Stomach (tissue), 9 donors: Measurements from ENCODE around the gene ADNP2. TPM values are rescaled to one million over a fixed set of nuclear protein-coding genes. Genes with fewer than 3 reads are reported as not detected.

Experiments
- DNase-seq, 2 donors: peaks; one replicate each; pipeline versions ENCODE4 v3.0.0 to v3.0.0-alpha.2; 2013 to 2019
- H3K27ac ChIP-seq, 5 donors: fragments of 200-600 bp in 4 of 5; sonication (generic) in 4 of 5; one replicate each; pipeline ENCODE4 v1.5.1; 2013 to 2019; ENCODE audit warnings: mild to moderate bottlenecking in 1 of 5, moderate library complexity in 1 of 5
- H3K27me3 ChIP-seq, 3 donors: fragments of 200-600 bp; sonication (generic); one replicate each; pipeline ENCODE4 v1.5.1; 2017 to 2019; ENCODE audit warnings: mixed run types in 1 of 3
- H3K36me3 ChIP-seq, 4 donors: fragments of 200-600 bp; sonication (generic); 1 replicate in 3 of 4; 2 replicates in 1 of 4; pipeline ENCODE4 v1.5.1; 2016 to 2019
- H3K4me1 ChIP-seq, 4 donors: fragments of 200-600 bp; sonication (generic); one replicate each; pipeline ENCODE4 v1.5.1; 2016 to 2019
- H3K4me3 ChIP-seq, 4 donors: fragments of 200-600 bp; sonication (generic) in 3 of 4; one replicate each; pipeline ENCODE4 v1.5.1; 2016 to 2019; ENCODE audit warnings: mild to moderate bottlenecking in 1 of 4
- H3K9me3 ChIP-seq, 4 donors: fragments of 200-600 bp; sonication (generic); one replicate each; pipeline ENCODE4 v1.5.1; 2016 to 2019
- EP300 ChIP-seq: sonication (generic); formaldehyde crosslinking; IDR thresholded peaks from one replicate; pipeline ENCODE4 v1.6.1; 2017; ENCODE audit warnings: antibody characterized with exemption
- POLR2A ChIP-seq, 4 donors: fragments of 450-650 bp; IDR thresholded peaks; one replicate each; pipeline ENCODE4 v1.6.1; 2016; ENCODE audit warnings: antibody characterized with exemption in 4 of 4, control low read depth in 2 of 4, mild to moderate bottlenecking in 1 of 4, moderate library complexity in 1 of 4
- POLR2AphosphoS5 ChIP-seq, 3 donors: sonication (generic); formaldehyde crosslinking; IDR thresholded peaks; one replicate each; pipeline ENCODE4 v1.6.1; 2016; ENCODE audit warnings: antibody characterized with exemption in 3 of 3
- WGBS, 5 donors: extraction: QIAGEN DNeasy Blood & Tissue Kit in 3 of 5; methylation state at CpG; one replicate each; pipeline versions ENCODE4 v1.1.5 to v1.1.7; 2013 to 2018; 5-methylcytosine and 5-hydroxymethylcytosine counted together
- intact Hi-C: fragments of 100-400 bp; cut with DNase I; formaldehyde crosslinking; loops from one replicate; pipeline ENCODE4 v1.15.1; 2023; ENCODE audit warnings: low total_unique reads
- polyA plus RNA-seq, 3 donors: library from polyadenylated mRNA; stranded (reverse); fragments of 200-250 nt; gene quantifications; one replicate each; pipeline ENCODE4 v1.2.3, GENCODE V29; 2013
- total RNA-seq, 5 donors: library from RNA; depleted of rRNA; stranded (reverse); fragments of >200 nt; gene quantifications; one replicate each; pipeline versions ENCODE4 v1.1.0 to v1.2.3, GENCODE V29; 2014 to 2016
- TF ChIP-seq, protein P1 (sequence below), 7 experiments: fragments of 450-650 bp in 4 of 7; fragments of 200-600 bp in 3 of 7; sonication (generic) in 3 of 7; IDR thresholded peaks; one replicate each; pipeline ENCODE4 v1.5.1; 2016 to 2019; ENCODE audit warnings: antibody characterized with exemption in 7 of 7, control low read depth in 2 of 7, mild to moderate bottlenecking in 1 of 7
- donor health status: healthy with polysubstance abuse.
- donor health status: Bipolar disorder and iron deficiency.
- donor health status: healthy.

The ADNP2 gene
- total and polyA plus RNA-seq, 8 donors: 4.2 to 24.6 (median 10.8) TPM

GRCh38 chr18:80166240-80166639 is 57.2 kb downstream of the ADNP2 start:
- WGBS, 5 donors: 92 to 98% (median 93%) methylated on average over 9 to 10 of the region's 10 CpGs
- peak in 1 of 2 donors; percentile 15 for DNase-seq
- TF ChIP-seq POLR2A (IDR thresholded peaks at IDR 0.05) (no peak), EP300 (no peak), POLR2AphosphoS5 (IDR thresholded peaks at IDR 0.05) (no peak)
- TF ChIP-seq, protein P1, sequence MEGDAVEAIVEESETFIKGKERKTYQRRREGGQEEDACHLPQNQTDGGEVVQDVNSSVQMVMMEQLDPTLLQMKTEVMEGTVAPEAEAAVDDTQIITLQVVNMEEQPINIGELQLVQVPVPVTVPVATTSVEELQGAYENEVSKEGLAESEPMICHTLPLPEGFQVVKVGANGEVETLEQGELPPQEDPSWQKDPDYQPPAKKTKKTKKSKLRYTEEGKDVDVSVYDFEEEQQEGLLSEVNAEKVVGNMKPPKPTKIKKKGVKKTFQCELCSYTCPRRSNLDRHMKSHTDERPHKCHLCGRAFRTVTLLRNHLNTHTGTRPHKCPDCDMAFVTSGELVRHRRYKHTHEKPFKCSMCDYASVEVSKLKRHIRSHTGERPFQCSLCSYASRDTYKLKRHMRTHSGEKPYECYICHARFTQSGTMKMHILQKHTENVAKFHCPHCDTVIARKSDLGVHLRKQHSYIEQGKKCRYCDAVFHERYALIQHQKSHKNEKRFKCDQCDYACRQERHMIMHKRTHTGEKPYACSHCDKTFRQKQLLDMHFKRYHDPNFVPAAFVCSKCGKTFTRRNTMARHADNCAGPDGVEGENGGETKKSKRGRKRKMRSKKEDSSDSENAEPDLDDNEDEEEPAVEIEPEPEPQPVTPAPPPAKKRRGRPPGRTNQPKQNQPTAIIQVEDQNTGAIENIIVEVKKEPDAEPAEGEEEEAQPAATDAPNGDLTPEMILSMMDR (IDR thresholded peaks at IDR 0.05): no peak
- no peak overlapping the region for H3K27ac ChIP-seq
- peaks cover 0 to 7% (median 3%) of the 10 kb centered on the region in 4 donors for H3K4me1 ChIP-seq
- no peak overlapping the region for H3K4me3 ChIP-seq
- H3K9me3 ChIP-seq: peaks cover 3 to 26% (median 16%) of the 10 kb centered on the region in 4 donors
- peaks cover 0 to 15% (median 0%) of the 10 kb centered on the region in 4 donors for H3K36me3 ChIP-seq
- peaks cover 0 to 6% (median 0%) of the 10 kb centered on the region in 3 donors for H3K27me3 ChIP-seq
- intact Hi-C loops: no loop called here

DNA sequence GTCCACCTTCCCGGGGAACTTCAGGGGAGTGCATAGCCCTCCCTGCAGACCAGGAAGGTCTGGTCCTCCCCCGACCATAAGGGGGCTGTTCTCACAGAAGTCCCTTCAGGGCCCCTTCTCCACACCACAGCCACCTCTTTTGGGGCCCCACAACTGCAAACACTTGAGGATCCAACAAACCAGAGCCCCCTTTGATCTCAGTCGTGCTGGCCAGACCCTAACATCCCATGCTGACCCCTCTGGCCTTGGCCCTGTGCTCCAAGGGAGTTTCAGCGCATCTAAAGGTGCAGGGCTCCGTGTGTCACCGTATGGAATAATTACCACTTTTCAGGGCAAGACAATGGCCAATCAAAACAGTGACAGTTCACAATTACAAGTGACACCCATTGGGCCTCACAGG is 57.7 kb downstream of the ADNP2 start:
- intact Hi-C loops: no loop called here

DNA sequence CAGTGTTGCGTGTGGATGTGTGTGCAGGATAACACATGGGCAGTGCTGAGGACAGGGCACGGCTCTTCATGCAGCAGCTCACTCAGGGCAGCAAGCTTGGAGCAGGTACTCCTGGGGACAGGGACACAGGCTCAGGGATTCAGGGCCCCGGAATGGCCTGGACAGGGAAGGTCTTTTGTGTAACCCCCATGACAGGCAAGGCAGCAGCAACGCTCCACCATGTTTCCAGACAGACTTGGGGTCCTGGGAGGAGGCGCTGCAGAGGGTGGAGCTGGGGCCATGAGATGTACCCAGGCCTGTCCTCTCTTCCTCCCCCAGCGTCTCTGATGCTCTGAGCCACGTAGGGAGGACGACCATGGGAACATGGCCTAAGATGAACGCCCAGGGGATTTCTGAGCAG is 58.3 kb downstream of the ADNP2 start:
- Histone ChIP-seq H3K4me3 (no peak overlapping the region), H3K27ac (no peak overlapping the region), H3K9me3 (peaks cover 3 to 26% (median 16%) of the 10 kb centered on the region in 4 donors), H3K27me3 (peaks cover 0 to 8% (median 0%) of the 10 kb centered on the region in 3 donors), H3K36me3 (peaks cover 0 to 9% (median 0%) of the 10 kb centered on the region in 4 donors), H3K4me1 (peaks cover 0 to 13% (median 6%) of the 10 kb centered on the region in 4 donors)
- 83 to 96% (median 90%) methylated on average over 5 to 9 of the region's 9 CpGs for WGBS, 5 donors
- TF ChIP-seq EP300: no peak
- TF ChIP-seq POLR2A (IDR thresholded peaks at IDR 0.05): no peak
- TF ChIP-seq POLR2AphosphoS5 (IDR thresholded peaks at IDR 0.05): no peak
- TF ChIP-seq, protein P1 (IDR thresholded peaks at IDR 0.05): no peak
- intact Hi-C loops: no loop called here
- DNase-seq: no peak

More for the DNA sequence above, 57.7 kb downstream of the ADNP2 start:
- TF ChIP-seq POLR2AphosphoS5 (IDR thresholded peaks at IDR 0.05) (no peak), POLR2A (IDR thresholded peaks at IDR 0.05) (no peak), EP300 (no peak)
- TF ChIP-seq, protein P1 (IDR thresholded peaks at IDR 0.05): no peak
- WGBS, 5 donors: 79 to 92% (median 88%) methylated on average over 5 to 6 of the region's 6 CpGs
- H3K9me3 ChIP-seq: peaks cover 3 to 26% (median 16%) of the 10 kb centered on the region in 4 donors
- no peak for DNase-seq
- no peak overlapping the region for H3K4me3 ChIP-seq
- peaks cover 0 to 8% (median 0%) of the 10 kb centered on the region in 3 donors for H3K27me3 ChIP-seq
- peaks cover 0 to 12% (median 0%) of the 10 kb centered on the region in 4 donors for H3K36me3 ChIP-seq
- H3K27ac ChIP-seq: no peak overlapping the region
- peaks cover 0 to 11% (median 5%) of the 10 kb centered on the region in 4 donors for H3K4me1 ChIP-seq

DNA sequence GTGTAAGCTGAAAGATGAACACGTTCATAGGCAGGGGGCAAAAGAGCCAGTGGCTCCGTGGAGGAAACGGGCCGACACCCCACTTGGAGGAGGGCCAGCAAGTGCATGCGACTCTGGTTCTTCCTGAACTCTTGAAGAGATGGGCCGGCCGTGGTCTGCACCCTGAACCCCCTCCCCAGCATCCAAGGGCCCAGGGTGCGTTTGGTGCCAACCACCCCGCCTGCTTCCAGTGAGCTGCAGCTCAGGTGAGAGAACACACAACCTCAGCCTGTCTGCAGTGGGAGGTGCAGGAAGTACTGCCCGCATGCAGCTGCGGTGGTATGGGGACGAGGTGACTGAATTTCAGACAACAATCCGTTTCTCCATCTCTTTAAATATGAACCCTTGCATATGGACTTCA is 58.9 kb downstream of the ADNP2 start:
- Histone ChIP-seq H3K9me3 (peaks cover 3 to 26% (median 16%) of the 10 kb centered on the region in 4 donors), H3K27ac (no peak overlapping the region), H3K27me3 (peaks cover 0 to 8% (median 0%) of the 10 kb centered on the region in 3 donors), H3K4me3 (no peak overlapping the region), H3K4me1 (peaks cover 0 to 13% (median 6%) of the 10 kb centered on the region in 4 donors), H3K36me3 (peaks cover 0 to 3% (median 0%) of the 10 kb centered on the region in 4 donors)
- intact Hi-C loops: no loop called here
- WGBS, 5 donors: 65 to 76% (median 73%) methylated on average over 12 to 13 of the region's 13 CpGs
- TF ChIP-seq EP300 (no peak), POLR2A (IDR thresholded peaks at IDR 0.05) (no peak), POLR2AphosphoS5 (IDR thresholded peaks at IDR 0.05) (no peak)
- TF ChIP-seq, protein P1 (IDR thresholded peaks at IDR 0.05): no peak
- peak in 1 of 2 donors; percentile 24 for DNase-seq
